ACHN (cell line): ENCODE results near the gene CAVIN2.

Experiments
- DNase-seq: peaks from one replicate; pipeline ENCODE4 v3.0.0-alpha.2; 2015
- in situ Hi-C: cut with HindIII; loops from 2 replicates; pipeline ENCODE4 v1.10.0; 2017; ENCODE audit warnings: low sequenced_read_pairs, low pct_ligation_motif_present, low pct_unique_long_range_greater_than_20kb

CAVIN2 gene

GRCh38 chr2:191847764-191848163, 876 bp upstream of the CAVIN2 start:
- DNase-seq: peak; percentile 57
- in situ Hi-C loops: no loop called here

- in situ Hi-C loops: no loop called here
- DNase-seq: peak; percentile 21
Observed at GRCh38 chr2:191845876-191846514, 893 bp downstream of the CAVIN2 start.

GRCh38 chr2:191845248-191845715, 1.6 kb downstream of the CAVIN2 start:
- in situ Hi-C loops: no loop called here
- peak; percentile 69 for DNase-seq

- DNase-seq: no peak
- in situ Hi-C loops: no loop called here
Observed at GRCh38 chr2:191844706-191845105, 2.2 kb downstream of the CAVIN2 start.

GRCh38 chr2:191840921-191841320, 6.0 kb downstream of the CAVIN2 start:
- in situ Hi-C loops: no loop called here
- no peak for DNase-seq

- in situ Hi-C loops: no loop called here
- no peak for DNase-seq
Observed at GRCh38 chr2:191839918-191840804, 6.7 kb downstream of the CAVIN2 start.

GRCh38 chr2:191838526-191838925, 8.4 kb downstream of the CAVIN2 start:
- in situ Hi-C loops: no loop called here
- DNase-seq: no peak

- no peak for DNase-seq
- in situ Hi-C loops: no loop called here
Observed at GRCh38 chr2:191836853-191837769, 9.8 kb downstream of the CAVIN2 start.

- in situ Hi-C loops: no loop called here
- DNase-seq: no peak
Observed at GRCh38 chr2:191836471-191836852, 10.4 kb downstream of the CAVIN2 start.

GRCh38 chr2:191835539-191836350, 11.1 kb downstream of the CAVIN2 start:
- in situ Hi-C loops: no loop called here
- DNase-seq: peak; percentile 60

- DNase-seq: no peak
- in situ Hi-C loops: no loop called here
Observed at GRCh38 chr2:191835100-191835499, 11.8 kb downstream of the CAVIN2 start.

GRCh38 chr2:191833356-191833755, 13.5 kb downstream of the CAVIN2 start:
- no peak for DNase-seq
- in situ Hi-C loops: no loop called here

GRCh38 chr2:191832668-191833067, 14.2 kb downstream of the CAVIN2 start:
- DNase-seq: no peak
- in situ Hi-C loops: no loop called here

GRCh38 chr2:191831410-191831994, 15.4 kb downstream of the CAVIN2 start:
- in situ Hi-C loops: no loop called here

GRCh38 chr2:191824398-191824797, 22.5 kb downstream of the CAVIN2 start:
- in situ Hi-C loops: loop anchor here (25.0 kb wide), 1 partner anchor 338 kb away; no protein-coding TSS in a partner anchor
- no peak for DNase-seq

More at GRCh38 chr2:191831410-191831994, 15.4 kb downstream of the CAVIN2 start:
- DNase-seq: no peak

GRCh38 chr2:191821078-191821477, 25.8 kb downstream of the CAVIN2 start:
- DNase-seq: no peak
- in situ Hi-C loops: loop anchor here (25.0 kb wide), 1 partner anchor 341 kb away; no protein-coding TSS in a partner anchor

GRCh38 chr2:191818725-191819350, 28.1 kb downstream of the CAVIN2 start:
- no peak for DNase-seq
- in situ Hi-C loops: loop anchor here (25.0 kb wide), 1 partner anchor 343 kb away; no protein-coding TSS in a partner anchor
